GM12874 (cell line): Measurements from ENCODE around the gene C19orf38.

Experiments
- CTCF ChIP-seq: IDR thresholded peaks from 2 replicates; pipeline ENCODE4 v1.5.1; 2011; ENCODE audit warnings: low read depth, mild to moderate bottlenecking, control low read depth, low read length, moderate library complexity; ENCODE audit not compliant: insufficient read depth

The C19orf38 gene

GRCh38 chr19:10878253-10878652, 30.0 kb downstream of the C19orf38 start:
- TF ChIP-seq CTCF, result no peak

- no peak for TF ChIP-seq CTCF
These were observed 33.3 kb downstream of the C19orf38 start for GRCh38 chr19:10881403-10882107.

GRCh38 chr19:10882108-10882457, 33.9 kb downstream of the C19orf38 start:
- no peak for TF ChIP-seq CTCF

- TF ChIP-seq CTCF, result no peak
These were observed 36.1 kb downstream of the C19orf38 start for GRCh38 chr19:10884274-10884673.

- TF ChIP-seq CTCF, result no peak
These were observed 37.3 kb downstream of the C19orf38 start for GRCh38 chr19:10885201-10886169.

GRCh38 chr19:10887616-10888367, 39.6 kb downstream of the C19orf38 start:
- TF ChIP-seq CTCF, result no peak

GRCh38 chr19:10888421-10888866, 40.2 kb downstream of the C19orf38 start:
- TF ChIP-seq CTCF, result no peak
